MCF 10A (cell line): ENCODE measurements around the gene RUSC1. TPM values are rescaled to one million over a fixed set of nuclear protein-coding genes. Genes with fewer than 3 reads are reported as not detected.

Source experiments
- BruUV-seq: library from RNA; stranded (reverse); fragments of 400-500 nt; replicated peaks from 2 replicates; lab custom pipeline; 2021; lab: Mats Ljungman, UMichigan
- CTCF ChIA-PET: fragments of 300-600 bp; sonication (Branson Sonifier 250); formaldehyde crosslinking; extraction: SDS; loops from one replicate; lab custom pipeline; 2021; ENCODE audit warnings: antibody characterized with exemption, inconsistent platforms; lab: Yijun Ruan, JAX
- POLR2A ChIA-PET: fragments of 300-600, 350-650 bp; sonication (Branson Sonifier 250); formaldehyde crosslinking; extraction: SDS; loops from one replicate; lab custom pipeline; 2020; ENCODE audit warnings: antibody characterized with exemption, inconsistent platforms; lab: Yijun Ruan, JAX
- DNase-seq: peaks from one replicate; pipeline ENCODE4 v3.0.0-alpha.2; 2018; ENCODE audit not compliant: unreplicated experiment
- H3K27ac Mint-ChIP-seq: one replicate; pipeline ENCODE4 v1.8.0; 2022; ENCODE audit warnings: mild to moderate bottlenecking, low read depth, mixed read lengths; ENCODE audit not compliant: unreplicated experiment
- H3K27me3 Mint-ChIP-seq: one replicate; pipeline ENCODE4 v1.8.0; 2022; ENCODE audit warnings: mixed read lengths; ENCODE audit not compliant: insufficient read depth, unreplicated experiment
- H3K36me3 Mint-ChIP-seq: one replicate; pipeline ENCODE4 v1.8.0; 2022; ENCODE audit warnings: mild to moderate bottlenecking, moderate library complexity, mixed read lengths; ENCODE audit not compliant: insufficient read depth, unreplicated experiment
- H3K4me1 Mint-ChIP-seq: one replicate; pipeline ENCODE4 v1.8.0; 2022; ENCODE audit warnings: mixed read lengths; ENCODE audit not compliant: insufficient read depth, unreplicated experiment
- H3K4me3 Mint-ChIP-seq: one replicate; pipeline ENCODE4 v1.8.0; 2022; ENCODE audit warnings: mild to moderate bottlenecking, moderate library complexity, mixed read lengths; ENCODE audit not compliant: unreplicated experiment
- H3K9me3 Mint-ChIP-seq: one replicate; pipeline ENCODE4 v1.8.0; 2022; ENCODE audit warnings: mixed read lengths; ENCODE audit not compliant: unreplicated experiment
- intact Hi-C: fragments of 100-400 bp; cut with micrococcal nuclease; formaldehyde crosslinking; loops from 2 replicates; pipeline ENCODE4 v1.14.1; 2022
- total RNA-seq: library from RNA; stranded (reverse); gene quantifications from 2 replicates; pipeline ENCODE4 v1.2.3, GENCODE V29; 2022
- TF ChIP-seq, protein P1 (sequence below): fragments of 200-600 bp; IDR thresholded peaks from one replicate; pipeline ENCODE4 v1.8.0; 2022; ENCODE audit warnings: antibody characterized with exemption, mild to moderate bottlenecking; ENCODE audit not compliant: unreplicated experiment

RUSC1 gene
- total RNA-seq, 1 experiment from 2014 or later: 19.5 TPM

- peak; percentile 100 for DNase-seq
- intact Hi-C loops: loop anchor here (1.0 to 2.0 kb wide), 3 partner anchors 14 to 58 kb away; partner anchors contain the start of gene HCN3
- TF ChIP-seq, protein P1, sequence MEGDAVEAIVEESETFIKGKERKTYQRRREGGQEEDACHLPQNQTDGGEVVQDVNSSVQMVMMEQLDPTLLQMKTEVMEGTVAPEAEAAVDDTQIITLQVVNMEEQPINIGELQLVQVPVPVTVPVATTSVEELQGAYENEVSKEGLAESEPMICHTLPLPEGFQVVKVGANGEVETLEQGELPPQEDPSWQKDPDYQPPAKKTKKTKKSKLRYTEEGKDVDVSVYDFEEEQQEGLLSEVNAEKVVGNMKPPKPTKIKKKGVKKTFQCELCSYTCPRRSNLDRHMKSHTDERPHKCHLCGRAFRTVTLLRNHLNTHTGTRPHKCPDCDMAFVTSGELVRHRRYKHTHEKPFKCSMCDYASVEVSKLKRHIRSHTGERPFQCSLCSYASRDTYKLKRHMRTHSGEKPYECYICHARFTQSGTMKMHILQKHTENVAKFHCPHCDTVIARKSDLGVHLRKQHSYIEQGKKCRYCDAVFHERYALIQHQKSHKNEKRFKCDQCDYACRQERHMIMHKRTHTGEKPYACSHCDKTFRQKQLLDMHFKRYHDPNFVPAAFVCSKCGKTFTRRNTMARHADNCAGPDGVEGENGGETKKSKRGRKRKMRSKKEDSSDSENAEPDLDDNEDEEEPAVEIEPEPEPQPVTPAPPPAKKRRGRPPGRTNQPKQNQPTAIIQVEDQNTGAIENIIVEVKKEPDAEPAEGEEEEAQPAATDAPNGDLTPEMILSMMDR: no peak
- H3K27ac Mint-ChIP-seq: peak within 1 kb of the TSS; percentile 97
- ChIA-PET POLR2A (interaction anchor here (0.6 to 7.9 kb wide), 24 partner anchors 9 to 437 kb away, joined by 3 to 103 read pairs (median 4); partner anchors contain the start of genes ASH1L, CLK2, HCN3 and RUSC1), CTCF (interaction anchor here (0.6 to 5.1 kb wide), 13 partner anchors 11 to 1952 kb away, joined by 3 to 44 read pairs (median 6); partner anchors contain the start of genes EFNA3 and RUSC1)
- peak within 1 kb of the TSS; percentile 100 for H3K4me3 Mint-ChIP-seq
- no peaks in the 10 kb centered on the region for H3K9me3 Mint-ChIP-seq
- H3K4me1 Mint-ChIP-seq: peaks cover 13% of the 10 kb centered on the region
- no peaks in the 10 kb centered on the region for H3K27me3 Mint-ChIP-seq
- BruUV-seq: TSS peak; percentile 89
- peaks cover 49% of the 10 kb centered on the region for H3K36me3 Mint-ChIP-seq
Observed at GRCh38 chr1:155308493-155309422, 11.9 kb upstream of the RUSC1 start, which contains the start of gene FDPS. TSS of gene FDPS (plus strand) at chr1:155308866. CDS start at chr1:155309790, 924 bp downstream.

GRCh38 chr1:155309423-155310021 is 11.2 kb upstream of the RUSC1 start:
- TF ChIP-seq, protein P1: no peak
- Mint-ChIP-seq H3K27ac (peak overlapping the region; percentile 97), H3K4me3 (peak overlapping the region; percentile 100), H3K36me3 (peaks cover 54% of the 10 kb centered on the region), H3K27me3 (no peaks in the 10 kb centered on the region), H3K9me3 (no peaks in the 10 kb centered on the region), H3K4me1 (peaks cover 14% of the 10 kb centered on the region)
- intact Hi-C loops: loop anchor here (2.0 kb wide), 1 partner anchor 13 kb away; no protein-coding TSS in a partner anchor
- ChIA-PET CTCF (interaction anchor here (0.7 to 5.1 kb wide), 4 partner anchors 12 to 103 kb away, joined by 3 to 44 read pairs (median 6); no protein-coding TSS in a partner anchor), POLR2A (interaction anchor here (1.3 to 7.9 kb wide), 3 partner anchors 11 to 37 kb away, joined by 9 to 103 read pairs (median 13); partner anchors contain the start of genes CLK2 and RUSC1)
- no TSS peak for BruUV-seq
- peak; percentile 57 for DNase-seq

GRCh38 chr1:155313261-155313660 is 7.4 kb upstream of the RUSC1 start:
- Mint-ChIP-seq H3K4me3 (no peak overlapping the region), H3K9me3 (no peaks in the 10 kb centered on the region), H3K4me1 (peaks cover 14% of the 10 kb centered on the region), H3K27ac (peak overlapping the region; percentile 80), H3K36me3 (peaks cover 83% of the 10 kb centered on the region), H3K27me3 (no peaks in the 10 kb centered on the region)
- no TSS peak for BruUV-seq
- intact Hi-C loops: no loop called here
- ChIA-PET POLR2A (interaction anchor here (7.9 kb wide), 1 partner anchor 8 kb away, joined by 103 read pairs; the partner anchor contains the start of gene RUSC1), CTCF (interaction anchor here (0.5 to 5.1 kb wide), 4 partner anchors 10 to 271 kb away, joined by 3 to 44 read pairs (median 14); no protein-coding TSS in a partner anchor)
- TF ChIP-seq, protein P1: no peak
- no peak for DNase-seq
